H9 (cell line): ENCODE data around the gene MAP1LC3B. TPM values are rescaled to one million over a fixed set of nuclear protein-coding genes. Genes with fewer than 3 reads are reported as not detected.
A peak's percentile ranks its signal among the peaks of the same experiment; 100 is the strongest.

Experiments used
- DNase-seq: peaks from one replicate; pipeline ENCODE4 v3.0.0-alpha.2; 2017
- H2AFZ ChIP-seq: one replicate; pipeline ENCODE4 v1.6.1; 2013; ENCODE audit warnings: mild to moderate bottlenecking, low read length, control low read depth, moderate library complexity
- H2AK5ac ChIP-seq: 2 replicates; pipeline ENCODE4 v1.6.1; 2013; ENCODE audit warnings: low read length, control low read depth, mixed read lengths; ENCODE audit not compliant: insufficient read length
- H2BK120ac ChIP-seq: one replicate; pipeline ENCODE4 v1.6.1; 2013; ENCODE audit warnings: low read depth, mild to moderate bottlenecking, low read length, control low read depth, inconsistent platforms; ENCODE audit not compliant: poor library complexity, severe bottlenecking
- H2BK12ac ChIP-seq: 2 replicates; pipeline ENCODE4 v1.6.1; 2013; ENCODE audit warnings: low read length, control low read depth, mixed read lengths, low read depth; ENCODE audit not compliant: insufficient read length
- H2BK15ac ChIP-seq: 2 replicates; pipeline ENCODE4 v1.6.1; 2013; ENCODE audit warnings: low read depth, low read length, control low read depth
- H2BK20ac ChIP-seq: one replicate; pipeline ENCODE4 v1.6.1; 2013; ENCODE audit warnings: low read depth, mild to moderate bottlenecking, low read length, control low read depth, inconsistent platforms; ENCODE audit not compliant: poor library complexity, severe bottlenecking
- H2BK5ac ChIP-seq: 2 replicates; pipeline ENCODE4 v1.6.1; 2013; ENCODE audit warnings: low read length, control low read depth, mixed read lengths; ENCODE audit not compliant: insufficient read length
- H3K14ac ChIP-seq: 2 replicates; pipeline ENCODE4 v1.6.1; 2013; ENCODE audit warnings: low read length, control low read depth; ENCODE audit not compliant: insufficient read depth
- H3K18ac ChIP-seq: 2 replicates; pipeline ENCODE4 v1.6.1; 2013; ENCODE audit warnings: low read depth, mild to moderate bottlenecking, mixed read lengths, low read length, control low read depth; ENCODE audit not compliant: insufficient read length
- H3K23ac ChIP-seq: 2 replicates; pipeline ENCODE4 v1.6.1; 2013; ENCODE audit warnings: low read length, control low read depth, mixed read lengths, low read depth; ENCODE audit not compliant: insufficient read length
- H3K23me2 ChIP-seq: 2 replicates; pipeline ENCODE4 v1.6.1; 2013; ENCODE audit warnings: low read depth, mild to moderate bottlenecking, mixed read lengths, low read length, control low read depth; ENCODE audit not compliant: insufficient read length, poor library complexity, severe bottlenecking
- H3K27ac ChIP-seq: 2 replicates; pipeline ENCODE4 v1.5.1; 2013; ENCODE audit warnings: low read length, control low read depth, mixed read lengths, low read depth; ENCODE audit not compliant: insufficient read length
- H3K27me3 ChIP-seq: 2 replicates; pipeline ENCODE4 v1.6.1; 2013; ENCODE audit warnings: low read length, control low read depth, inconsistent platforms; ENCODE audit not compliant: insufficient read depth
- H3K4ac ChIP-seq: 2 replicates; pipeline ENCODE4 v1.6.1; 2013; ENCODE audit warnings: low read depth, mild to moderate bottlenecking, control low read depth, inconsistent platforms, low read length, moderate library complexity
- H3K4me1 ChIP-seq: 2 replicates; pipeline ENCODE4 v1.6.1; 2013; ENCODE audit warnings: low read length, control low read depth, inconsistent platforms; ENCODE audit not compliant: insufficient read depth
- H3K4me2 ChIP-seq: 2 replicates; pipeline ENCODE4 v1.6.1; 2013; ENCODE audit warnings: low read length, control low read depth, mixed read lengths; ENCODE audit not compliant: insufficient read length, insufficient read depth
- H3K56ac ChIP-seq: 2 replicates; pipeline ENCODE4 v1.6.1; 2013; ENCODE audit warnings: low read depth, mild to moderate bottlenecking, mixed read lengths, low read length, control low read depth; ENCODE audit not compliant: insufficient read length
- H3K79me1 ChIP-seq: 2 replicates; pipeline ENCODE4 v1.6.1; 2013; ENCODE audit warnings: low read depth, mild to moderate bottlenecking, moderate library complexity, low read length, control low read depth, inconsistent platforms; ENCODE audit not compliant: insufficient read depth, poor library complexity, severe bottlenecking
- H3K79me2 ChIP-seq: 2 replicates; pipeline ENCODE4 v1.6.1; 2013; ENCODE audit warnings: low read length, control low read depth, inconsistent platforms; ENCODE audit not compliant: insufficient read depth
- H3K9ac ChIP-seq: 2 replicates; pipeline ENCODE4 v1.6.1; 2013; ENCODE audit warnings: low read length, control low read depth, mixed read lengths; ENCODE audit not compliant: insufficient read length; ENCODE audit errors: extremely low read depth
- H3K9me3 ChIP-seq: one replicate; pipeline ENCODE4 v1.6.1; 2013; ENCODE audit warnings: low read depth, low read length, inconsistent platforms; ENCODE audit not compliant: control insufficient read depth
- H3T11ph ChIP-seq: one replicate; pipeline ENCODE4 v1.6.1; 2013; ENCODE audit warnings: mild to moderate bottlenecking, low read length, control low read depth, inconsistent platforms
- H4K20me1 ChIP-seq: one replicate; pipeline ENCODE4 v1.6.1; 2013; ENCODE audit not compliant: control insufficient read depth, insufficient read length, insufficient read depth
- H4K5ac ChIP-seq: 2 replicates; pipeline ENCODE4 v1.6.1; 2013; ENCODE audit warnings: low read depth, mild to moderate bottlenecking, mixed read lengths, low read length, control low read depth; ENCODE audit not compliant: insufficient read length
- H4K8ac ChIP-seq: replicated peaks from 2 replicates; pipeline ENCODE4 v1.6.1; 2013; ENCODE audit warnings: low read length, control low read depth, mixed read lengths, low read depth; ENCODE audit not compliant: insufficient read length
- H4K91ac ChIP-seq: 2 replicates; pipeline ENCODE4 v1.6.1; 2013; ENCODE audit warnings: low read depth, mild to moderate bottlenecking, moderate library complexity, mixed read lengths, low read length, control low read depth; ENCODE audit not compliant: insufficient read length
- H3K27ac Mint-ChIP-seq, 3 experiments: 2 replicates in 2 of 3; 3 replicates in 1 of 3; pipeline ENCODE4 v1.8.0; 2020 to 2021; ENCODE audit warnings: mixed read lengths in 3 of 3, mild to moderate bottlenecking in 1 of 3, moderate library complexity in 1 of 3
- H3K27me3 Mint-ChIP-seq: 2 replicates; pipeline ENCODE4 v1.8.0; 2021; ENCODE audit warnings: low read depth, mild to moderate bottlenecking, moderate library complexity, mixed read lengths
- H3K36me3 Mint-ChIP-seq, 3 experiments: 2 replicates in 2 of 3; 3 replicates in 1 of 3; pipeline ENCODE4 v1.8.0; 2020 to 2021; ENCODE audit warnings: low read depth in 3 of 3, mixed read lengths in 3 of 3; ENCODE audit not compliant: insufficient read depth in 1 of 3
- H3K4me1 Mint-ChIP-seq, 2 experiments: 2 replicates each; pipeline ENCODE4 v1.8.0; 2020; ENCODE audit warnings: mixed read lengths in 2 of 2
- H3K4me3 Mint-ChIP-seq, 2 experiments: 2 replicates in 1 of 2; 3 replicates in 1 of 2; pipeline ENCODE4 v1.8.0; 2020 to 2021; ENCODE audit warnings: mild to moderate bottlenecking in 2 of 2, mixed read lengths in 2 of 2, moderate library complexity in 1 of 2
- H3K9me3 Mint-ChIP-seq, 2 experiments: 2 replicates in 1 of 2; 3 replicates in 1 of 2; pipeline ENCODE4 v1.8.0; 2020; ENCODE audit warnings: mild to moderate bottlenecking in 2 of 2, mixed read lengths in 2 of 2, moderate library complexity in 1 of 2
- CTCF ChIP-seq: fragments of 200-600 bp; sonication (generic); conservative IDR thresholded peaks from 3 replicates; pipeline ENCODE4 v1.8.0; 2021; ENCODE audit warnings: antibody characterized with exemption, mild to moderate bottlenecking
- WGBS: extraction: QIAGEN DNeasy Blood & Tissue Kit; methylation state at CpG from one replicate; pipeline ENCODE4 v1.1.7; 2013; ENCODE audit warnings: missing lambda C conversion rate, low lambda C conversion rate, mixed read lengths; ENCODE audit not compliant: insufficient read length; ENCODE audit errors: extremely low coverage; 5-methylcytosine and 5-hydroxymethylcytosine counted together
- total RNA-seq: library from RNA; stranded (reverse); gene quantifications from 2 replicates; pipeline ENCODE4 v1.2.1, GENCODE V29; 2021

Gene MAP1LC3B
- total RNA-seq, 1 experiment from 2014 or later, result 47.1 TPM

DNA sequence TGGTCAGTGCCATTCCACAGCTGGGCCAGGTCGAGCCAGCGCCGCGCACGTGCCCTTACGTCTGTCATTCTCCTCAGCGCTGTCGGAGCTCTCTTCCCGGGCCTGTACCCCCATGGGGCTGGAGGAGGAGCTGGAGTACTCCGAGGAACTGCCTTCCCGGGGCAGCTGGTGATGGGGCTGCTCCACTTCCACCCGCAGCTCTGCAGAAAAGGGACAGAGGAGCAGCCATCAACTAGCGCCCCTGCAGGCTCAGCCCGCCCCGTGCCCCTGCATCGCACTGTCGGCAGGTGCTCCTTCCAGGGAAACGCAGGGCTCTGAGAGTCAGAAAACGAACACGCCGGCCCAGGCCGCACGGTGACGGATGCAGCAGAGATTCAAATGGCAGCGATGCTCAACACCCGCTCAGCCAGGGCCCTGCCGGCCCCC lies 20.9 kb downstream of the MAP1LC3B start:
- Histone ChIP-seq H4K5ac (no peak overlapping the region), H2AFZ (no peak overlapping the region), H3K27me3 (no peaks in the 10 kb centered on the region), H3K23ac (no peak overlapping the region), H4K8ac (no peak overlapping the region), H3K14ac (no peak overlapping the region), H3T11ph (no peak overlapping the region), H3K18ac (no peak overlapping the region), H2BK20ac (no peak overlapping the region), H4K20me1 (no peaks in the 10 kb centered on the region), H3K27ac (no peak overlapping the region), H2AK5ac (no peak overlapping the region), H3K4me1 (no peaks in the 10 kb centered on the region), H2BK12ac (no peak overlapping the region), H3K56ac (no peak overlapping the region), H3K79me1 (no peaks in the 10 kb centered on the region), H3K9ac (no peak overlapping the region), H4K91ac (no peak overlapping the region), H2BK15ac (no peak overlapping the region), H3K9me3 (no peaks in the 10 kb centered on the region), H3K23me2 (no peaks in the 10 kb centered on the region), H3K4ac (no peak overlapping the region), H2BK5ac (no peak overlapping the region), H3K4me2 (no peak overlapping the region), H2BK120ac (no peak overlapping the region), H3K79me2 (no peaks in the 10 kb centered on the region)
- Mint-ChIP-seq H3K4me3 (no peak overlapping the region), H3K36me3 (peaks cover 25 to 68% (median 63%) of the 10 kb centered on the region in 3 experiments; a peak in 6 of 7 replicates), H3K9me3 (no peaks in the 10 kb centered on the region), H3K27me3 (no peaks in the 10 kb centered on the region), H3K27ac (peak overlapping the region in 1 of 3 experiments; percentile 66; a peak in 1 of 7 replicates), H3K4me1 (no peaks in the 10 kb centered on the region; a peak in 1 of 4 replicates)
- no peak for TF ChIP-seq CTCF
- no CpG with 5 or more reads among the region's 27 CpGs for WGBS
- no peak for DNase-seq
